ENCODE data around the gene SLC10A1.
A peak's percentile ranks its signal among the peaks of the same experiment; 100 is the strongest.

The SLC10A1 gene

GRCh38 chr14:69727860-69728259 is 69.2 kb downstream of the SLC10A1 start:
- no peak for DNase-seq (ENCODE audit: low read depth)
- H3K4me3 ChIP-seq (ENCODE audit: control insufficient read depth, low read depth, low read length) = no peak overlapping the region
- TF ChIP-seq CTCF (conservative IDR thresholded peaks at IDR 0.05; ENCODE audit: control insufficient read depth, insufficient read depth, low read depth, low read length) = no peak

GRCh38 chr14:69726761-69727511 is 70.1 kb downstream of the SLC10A1 start:
- H3K4me3 ChIP-seq (ENCODE audit: control insufficient read depth, low read depth, low read length) = peak overlapping the region; percentile 35
- peak; percentile 60 for DNase-seq (ENCODE audit: low read depth)
- peak; percentile 91 for TF ChIP-seq CTCF (conservative IDR thresholded peaks at IDR 0.05; ENCODE audit: control insufficient read depth, insufficient read depth, low read depth, low read length)

Data from fibroblast of mammary gland (primary cell).